HG03103 (cell line): ENCODE results near the gene DCAF5.

Experiments used
- ATAC-seq: cut with Tn5 transposase; IDR thresholded peaks from one replicate; pipeline ENCODE4 v1.9.1; 2021; ENCODE audit warnings: low read depth; ENCODE audit not compliant: unreplicated experiment

The DCAF5 gene

GRCh38 chr14:69105326-69105725 is 47.6 kb downstream of the DCAF5 start:
- no peak for ATAC-seq

DNA sequence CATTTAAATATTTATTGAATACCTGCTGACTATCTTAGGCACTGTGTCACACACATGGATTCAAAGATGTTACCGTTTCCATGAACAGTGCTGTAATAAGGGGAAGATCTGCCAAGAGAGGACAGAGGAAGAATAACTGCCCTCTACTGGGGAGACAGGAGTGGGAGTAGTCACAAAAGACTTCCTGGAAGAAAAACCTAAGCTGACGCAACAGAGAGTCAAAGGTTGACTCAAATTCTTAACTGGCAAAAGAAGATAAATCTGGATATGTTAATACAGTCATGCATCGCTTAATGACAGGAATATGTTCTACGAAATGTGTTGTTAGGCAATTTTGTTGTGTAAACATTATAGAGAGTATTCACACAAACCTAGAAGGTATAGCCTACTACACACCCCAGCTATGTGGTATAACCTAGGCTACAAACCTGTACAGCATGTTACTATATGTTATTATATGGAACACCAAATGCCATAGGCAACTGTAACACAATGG is 51.5 kb downstream of the DCAF5 start:
- no peak for ATAC-seq

GRCh38 chr14:69097974-69098373 is 54.9 kb downstream of the DCAF5 start:
- no peak for ATAC-seq

- ATAC-seq, result no peak
Observed at GRCh38 chr14:69096781-69097475, 56.0 kb downstream of the DCAF5 start.

- no peak for ATAC-seq
Observed at GRCh38 chr14:69096246-69096645, 56.7 kb downstream of the DCAF5 start.

GRCh38 chr14:69094481-69094880 is 58.4 kb downstream of the DCAF5 start:
- no peak for ATAC-seq

DNA sequence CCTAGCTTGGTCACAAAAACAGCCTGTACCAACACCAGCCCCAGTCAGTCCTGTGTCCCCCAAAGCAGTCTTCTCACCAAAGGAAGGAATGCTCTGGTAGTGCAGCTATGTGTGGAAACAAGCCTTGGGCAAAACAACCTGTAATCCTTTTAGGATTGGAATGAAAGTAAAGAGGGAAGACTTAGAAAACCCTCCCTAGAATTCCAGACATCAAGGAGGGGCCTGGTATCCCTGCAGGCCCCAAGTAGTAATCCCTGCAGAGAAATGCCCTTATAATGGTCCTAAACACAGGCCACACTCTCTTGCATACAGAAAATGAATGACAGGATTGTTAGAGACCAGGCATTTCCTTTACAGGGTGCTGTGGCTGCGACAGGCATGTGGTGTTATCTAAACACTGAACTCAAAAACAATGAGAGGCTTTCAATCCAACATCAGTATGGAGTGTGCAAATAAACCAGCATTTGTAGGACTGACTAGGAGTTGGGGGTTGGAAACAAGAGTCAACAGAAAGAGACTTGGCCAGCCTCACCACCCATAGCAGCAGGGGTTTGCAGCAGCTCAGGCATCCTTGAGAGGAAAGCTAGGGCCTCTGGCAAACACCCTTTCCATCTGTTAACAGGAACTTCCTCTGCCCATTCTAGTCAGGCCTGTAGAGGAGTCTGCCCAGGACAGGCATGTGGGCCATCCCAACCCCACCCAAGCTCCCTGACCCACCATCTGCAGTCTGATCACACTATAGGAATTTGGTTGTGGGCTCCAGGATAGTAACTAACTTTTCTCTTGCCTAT is 59.1 kb downstream of the DCAF5 start:
- ATAC-seq, result no peak

DNA sequence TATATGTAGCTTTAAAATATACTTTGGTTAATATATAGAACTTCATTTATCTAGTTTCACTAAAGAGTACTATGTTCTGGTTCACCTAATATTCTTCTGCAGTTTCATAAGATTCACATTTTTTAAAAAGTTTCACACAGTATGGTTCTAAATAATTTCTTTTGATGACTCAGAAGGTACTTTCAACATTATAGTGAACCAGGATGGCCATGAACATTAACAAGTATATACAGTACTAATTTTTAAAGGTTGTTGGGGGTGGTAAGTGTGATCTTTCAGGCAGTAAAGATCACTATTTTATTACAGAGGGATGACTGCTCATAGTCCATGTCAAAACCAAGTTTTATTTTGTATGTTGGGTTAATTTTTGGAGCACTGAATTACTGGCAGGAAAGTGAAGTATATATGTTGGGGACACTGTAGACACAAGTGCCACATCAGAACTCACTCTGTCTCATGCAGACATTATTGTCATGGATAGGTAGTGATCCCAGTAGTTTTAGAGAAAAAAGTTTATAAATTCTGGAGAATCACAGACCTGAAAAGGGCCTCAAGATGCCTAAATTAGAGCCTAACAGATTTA is 60.0 kb downstream of the DCAF5 start:
- ATAC-seq, result no peak

DNA sequence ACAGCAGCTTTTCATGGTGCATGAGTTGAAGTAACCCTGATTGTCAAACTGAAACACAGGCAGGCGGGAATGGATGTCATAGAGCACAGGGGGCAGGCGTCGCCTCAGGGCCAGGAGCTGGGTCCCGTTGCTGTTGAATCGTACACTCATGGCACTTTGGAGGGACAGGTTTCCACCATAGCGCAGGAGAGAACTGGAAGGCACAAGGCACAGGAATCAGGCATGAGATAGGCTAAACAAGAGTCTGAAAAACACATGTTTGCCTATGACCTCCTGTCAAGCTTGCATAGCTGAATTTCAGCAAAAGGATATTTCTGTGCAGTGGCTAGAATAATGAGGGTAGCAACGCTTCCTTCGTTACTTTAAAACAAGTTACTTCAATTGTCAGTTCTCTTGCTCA is 61.2 kb downstream of the DCAF5 start:
- ATAC-seq, result no peak

- no peak for ATAC-seq
Observed at GRCh38 chr14:69091006-69091405, 61.9 kb downstream of the DCAF5 start.

- ATAC-seq, result no peak
Observed at GRCh38 chr14:69090187-69090789, 62.6 kb downstream of the DCAF5 start.

GRCh38 chr14:69089046-69089445 is 63.9 kb downstream of the DCAF5 start:
- no peak for ATAC-seq

DNA sequence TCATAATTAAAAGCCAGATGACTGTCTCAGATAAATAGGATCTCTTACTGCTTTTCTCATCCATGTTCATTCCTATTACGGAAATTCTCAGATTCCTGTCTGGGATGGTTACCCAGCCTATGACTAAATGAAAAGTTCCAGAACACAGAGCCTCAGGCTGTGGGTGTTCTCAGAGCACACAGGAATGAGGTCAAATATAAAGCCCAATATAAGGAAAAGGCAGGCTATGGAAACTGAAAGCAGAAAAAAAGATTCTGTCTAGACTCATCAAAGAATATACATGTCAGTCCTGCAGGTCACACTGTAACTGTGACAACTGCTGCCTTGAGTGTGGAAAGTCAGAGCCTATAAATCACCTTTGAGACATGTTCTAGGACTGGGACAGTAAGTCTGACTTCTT is 64.3 kb downstream of the DCAF5 start:
- ATAC-seq, result no peak

- ATAC-seq, result no peak
Observed at GRCh38 chr14:69087061-69087461, 65.9 kb downstream of the DCAF5 start.

DNA sequence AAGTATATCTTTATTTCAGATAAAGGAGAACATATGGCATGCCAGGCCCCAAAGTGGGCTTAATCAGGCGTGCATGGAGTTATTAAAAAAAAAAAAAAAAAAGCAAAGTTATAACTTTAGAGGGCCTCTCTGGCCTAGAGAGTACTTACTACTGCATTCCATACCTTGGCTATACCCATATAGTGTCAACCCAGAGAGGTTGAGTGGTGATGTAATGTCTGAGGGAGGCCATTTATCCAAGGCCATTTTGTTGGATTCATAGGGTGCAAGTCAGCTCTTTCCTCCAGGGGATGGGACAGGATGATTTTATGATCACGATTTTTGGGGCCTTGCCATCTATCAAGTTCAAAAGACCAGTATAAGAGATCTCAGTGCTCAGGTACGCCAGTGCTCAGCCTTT is 66.4 kb downstream of the DCAF5 start:
- ATAC-seq, result no peak

GRCh38 chr14:69084023-69084422 is 68.9 kb downstream of the DCAF5 start:
- no peak for ATAC-seq

GRCh38 chr14:69083181-69083580 is 69.7 kb downstream of the DCAF5 start:
- no peak for ATAC-seq

DNA sequence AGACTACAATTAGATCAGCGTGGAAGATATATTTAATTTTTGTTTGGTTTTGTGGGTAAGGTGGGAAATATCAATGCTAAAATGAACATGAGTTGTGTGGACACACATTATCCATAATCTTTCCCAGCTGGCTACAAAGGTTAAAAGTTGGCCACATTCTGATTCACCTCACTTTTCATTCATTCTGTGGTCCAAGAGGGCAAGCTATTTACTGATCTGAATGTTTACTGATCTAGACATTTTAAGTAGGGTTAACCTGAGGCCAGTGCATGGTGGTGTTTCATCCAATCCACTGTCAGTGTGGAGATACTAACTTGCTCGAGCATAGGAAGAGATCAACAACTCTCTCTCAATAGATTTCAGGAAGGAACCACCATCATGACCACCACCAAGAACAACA is 71.6 kb downstream of the DCAF5 start:
- ATAC-seq, result no peak

GRCh38 chr14:69079747-69080146 is 73.2 kb downstream of the DCAF5 start:
- no peak for ATAC-seq

- ATAC-seq, result no peak
Observed at GRCh38 chr14:69079188-69079742, 73.7 kb downstream of the DCAF5 start.

DNA sequence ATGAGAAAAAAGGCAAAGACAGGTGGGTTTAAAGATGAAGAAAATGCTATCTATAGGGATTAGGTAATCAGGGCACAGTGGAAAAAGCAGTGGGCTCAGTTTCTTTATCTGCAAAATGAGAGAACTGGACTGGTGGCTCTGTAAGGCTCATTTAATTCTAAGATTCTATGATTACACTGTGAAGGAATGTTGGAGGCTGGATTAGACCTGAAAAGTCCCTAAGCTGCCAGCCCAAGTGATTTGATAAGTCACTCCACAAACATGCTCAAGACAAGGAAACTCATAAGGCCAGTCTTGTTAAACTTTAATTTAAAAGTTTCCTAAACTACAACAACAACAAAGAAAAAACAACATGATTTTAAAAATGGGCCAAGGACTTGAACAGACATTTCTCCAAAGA is 75.1 kb downstream of the DCAF5 start:
- ATAC-seq, result no peak
